ENCODE data around the gene KIF26B. TPM values are rescaled to one million over a fixed set of nuclear protein-coding genes. Genes with fewer than 3 reads are reported as not detected.

The KIF26B gene
- total RNA-seq, 2 donors from 2014 or later: 0.83 to 1.3 TPM

DNA sequence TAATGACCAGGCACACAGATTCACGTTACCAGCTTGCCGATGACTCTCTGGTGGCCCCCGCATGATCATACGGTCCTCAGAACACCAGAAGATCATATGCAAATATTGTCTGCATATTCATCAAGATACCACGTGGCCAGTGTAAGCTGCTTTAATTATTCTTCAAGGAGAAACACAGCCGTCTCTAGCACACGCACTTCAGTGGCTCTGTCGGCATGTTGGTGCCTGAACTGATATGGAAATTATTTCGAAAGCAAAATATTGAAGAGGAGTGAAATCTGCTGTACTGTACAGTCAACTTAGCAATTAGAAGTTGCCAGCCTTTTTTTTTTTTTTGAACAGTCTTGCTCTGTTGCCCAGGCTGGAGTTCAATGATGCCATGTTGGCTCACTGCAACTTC lies 5.9 kb upstream of the KIF26B start:
- TF ChIP-seq, protein P1, sequence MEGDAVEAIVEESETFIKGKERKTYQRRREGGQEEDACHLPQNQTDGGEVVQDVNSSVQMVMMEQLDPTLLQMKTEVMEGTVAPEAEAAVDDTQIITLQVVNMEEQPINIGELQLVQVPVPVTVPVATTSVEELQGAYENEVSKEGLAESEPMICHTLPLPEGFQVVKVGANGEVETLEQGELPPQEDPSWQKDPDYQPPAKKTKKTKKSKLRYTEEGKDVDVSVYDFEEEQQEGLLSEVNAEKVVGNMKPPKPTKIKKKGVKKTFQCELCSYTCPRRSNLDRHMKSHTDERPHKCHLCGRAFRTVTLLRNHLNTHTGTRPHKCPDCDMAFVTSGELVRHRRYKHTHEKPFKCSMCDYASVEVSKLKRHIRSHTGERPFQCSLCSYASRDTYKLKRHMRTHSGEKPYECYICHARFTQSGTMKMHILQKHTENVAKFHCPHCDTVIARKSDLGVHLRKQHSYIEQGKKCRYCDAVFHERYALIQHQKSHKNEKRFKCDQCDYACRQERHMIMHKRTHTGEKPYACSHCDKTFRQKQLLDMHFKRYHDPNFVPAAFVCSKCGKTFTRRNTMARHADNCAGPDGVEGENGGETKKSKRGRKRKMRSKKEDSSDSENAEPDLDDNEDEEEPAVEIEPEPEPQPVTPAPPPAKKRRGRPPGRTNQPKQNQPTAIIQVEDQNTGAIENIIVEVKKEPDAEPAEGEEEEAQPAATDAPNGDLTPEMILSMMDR (IDR thresholded peaks at IDR 0.05): no peak
- Histone ChIP-seq H3K27me3 (peaks cover 0 to 5% of the 10 kb centered on the region in 2 donors), H3K4me3 (no peak overlapping the region)

DNA sequence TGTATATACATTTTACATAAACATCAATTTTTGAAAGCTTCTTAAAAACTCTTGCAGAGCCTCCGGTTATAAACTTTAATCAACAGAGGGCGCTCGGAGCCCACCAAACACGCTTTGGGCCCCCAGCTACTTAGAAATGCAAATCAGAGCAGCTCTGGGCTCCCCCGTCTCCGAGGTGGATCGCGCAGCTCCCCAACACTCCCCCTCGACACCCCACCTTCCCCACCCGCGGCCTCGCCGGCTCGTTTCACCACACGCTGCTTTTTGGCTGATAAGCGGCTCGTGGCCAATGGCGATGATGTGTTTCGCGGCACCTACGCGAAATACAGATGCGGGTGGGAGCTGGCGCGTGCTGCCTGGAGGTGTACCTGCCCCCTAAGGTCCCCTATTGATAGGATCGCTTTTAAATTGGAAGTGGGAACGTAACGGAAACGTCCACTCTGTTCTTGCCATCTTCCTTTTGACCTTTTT lies 1.7 kb upstream of the KIF26B start:
- no peaks in the 10 kb centered on the region for H3K9me3 ChIP-seq
- TF ChIP-seq, protein P1 (IDR thresholded peaks at IDR 0.05): peak; percentile 60 to 79
- H3K4me1 ChIP-seq: peaks cover 0 to 43% of the 10 kb centered on the region in 2 donors
- H3K4me3 ChIP-seq: peak overlapping the region; percentile 38 to 57
- peak; percentile 69 for DNase-seq (ENCODE audit: low spot score)
- H3K27me3 ChIP-seq: peaks cover 0 to 5% of the 10 kb centered on the region in 2 donors
- no peak overlapping the region for H3K27ac ChIP-seq
- no peaks in the 10 kb centered on the region for H3K36me3 ChIP-seq

More for the DNA sequence above, 5.9 kb upstream of the KIF26B start:
- Histone ChIP-seq H3K27ac (no peak overlapping the region), H3K9me3 (no peaks in the 10 kb centered on the region), H3K36me3 (no peaks in the 10 kb centered on the region), H3K4me1 (peaks cover 0 to 9% of the 10 kb centered on the region in 2 donors)
- no peak for DNase-seq (ENCODE audit: low spot score)

DNA sequence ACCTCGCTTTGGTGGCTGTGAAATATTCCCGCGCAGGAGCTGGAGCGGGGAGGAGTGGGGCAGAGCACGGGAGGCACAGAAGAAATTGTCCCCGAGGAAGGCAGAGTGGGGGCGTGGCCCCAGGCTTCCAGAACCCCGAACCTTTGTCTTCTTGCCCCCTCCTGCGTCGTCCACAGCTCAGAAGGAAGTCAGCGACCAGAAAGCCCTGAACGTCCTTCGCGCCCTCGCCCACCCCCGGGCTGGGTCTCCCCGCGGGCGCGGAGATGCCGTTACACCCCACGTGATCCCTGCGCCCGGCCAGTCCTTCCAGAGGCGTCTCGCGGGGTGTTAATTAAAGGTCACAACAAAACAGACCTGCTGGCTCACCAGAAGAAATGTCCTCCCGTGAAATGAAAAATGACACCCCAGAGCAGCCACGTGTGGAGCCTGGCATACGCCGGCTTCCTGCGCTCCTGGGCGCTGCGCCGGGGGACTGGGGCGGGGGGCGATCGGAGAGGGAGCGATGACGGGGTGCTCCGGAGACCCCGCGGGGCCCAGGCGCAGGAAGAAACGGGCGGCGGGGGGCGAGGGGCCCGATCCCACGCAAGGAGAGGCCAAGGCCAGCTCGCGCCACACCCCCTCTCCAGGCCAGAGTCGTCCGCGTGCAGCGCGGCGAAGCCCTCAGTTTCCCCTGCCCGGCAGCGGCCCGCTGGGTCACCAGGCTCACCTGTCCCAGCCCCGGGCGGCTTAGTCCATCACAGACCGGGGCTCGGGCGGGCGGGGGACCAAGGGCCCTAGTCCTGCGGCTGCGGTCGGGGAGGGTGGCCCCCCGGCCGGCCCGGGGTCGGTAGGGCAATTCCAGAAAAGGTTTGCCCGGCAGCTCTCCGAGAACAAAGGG lies 995 bp upstream of the KIF26B start:
- no peaks in the 10 kb centered on the region for H3K9me3 ChIP-seq
- H3K27me3 ChIP-seq: peaks cover 0 to 5% of the 10 kb centered on the region in 2 donors
- H3K27ac ChIP-seq: no peak overlapping the region
- no peaks in the 10 kb centered on the region for H3K36me3 ChIP-seq
- H3K4me3 ChIP-seq: peak overlapping the region; percentile 38 to 57
- TF ChIP-seq, protein P1 (IDR thresholded peaks at IDR 0.05): no peak
- DNase-seq (ENCODE audit: low spot score): peak; percentile 54
- peaks cover 0 to 43% of the 10 kb centered on the region in 2 donors for H3K4me1 ChIP-seq

DNA sequence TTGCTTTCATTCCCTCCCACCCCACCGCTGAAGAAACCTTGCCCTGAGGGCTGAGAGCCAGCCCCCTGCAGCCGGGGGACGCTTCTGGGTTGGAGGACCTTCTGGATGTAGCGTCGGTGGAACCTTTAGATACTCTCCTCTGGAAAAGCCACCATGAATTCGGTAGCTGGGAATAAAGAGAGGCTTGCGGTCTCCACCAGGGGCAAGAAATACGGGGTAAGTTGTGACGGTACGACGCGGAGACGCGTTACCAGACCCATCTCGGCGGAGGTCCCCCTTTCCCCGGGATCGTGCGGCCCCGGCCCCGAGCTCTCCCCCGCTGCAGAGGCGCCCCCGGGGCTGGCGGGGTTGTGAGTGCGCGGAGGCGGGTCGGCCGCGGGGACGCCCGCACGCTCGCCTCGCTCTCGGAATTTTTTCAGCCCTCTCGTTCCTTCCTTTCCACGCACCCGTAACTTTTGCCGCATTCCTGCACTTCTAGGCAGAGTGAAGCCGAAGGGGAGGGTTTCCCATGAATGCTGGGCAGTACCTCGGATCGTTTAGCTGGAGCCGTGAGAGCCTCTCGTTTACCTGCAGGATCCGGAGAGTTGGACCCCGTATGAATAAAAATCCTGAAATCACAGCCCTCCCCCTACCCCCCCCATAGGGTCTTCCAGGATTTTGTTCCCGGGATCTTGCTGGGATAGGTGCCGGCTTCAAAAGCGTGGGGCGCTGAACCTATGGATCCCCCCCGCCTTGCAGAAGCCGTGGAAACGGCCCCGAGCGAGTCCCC lies 671 bp downstream of the KIF26B start:
- DNase-seq (ENCODE audit: low spot score): peak; percentile 34
- Histone ChIP-seq H3K4me3 (peak overlapping the region; percentile 32 to 57), H3K4me1 (peaks cover 0 to 43% of the 10 kb centered on the region in 2 donors), H3K36me3 (no peaks in the 10 kb centered on the region), H3K27me3 (peaks cover 0 to 5% of the 10 kb centered on the region in 2 donors), H3K27ac (no peak overlapping the region), H3K9me3 (no peaks in the 10 kb centered on the region)
- TF ChIP-seq, protein P1 (IDR thresholded peaks at IDR 0.05): no peak

DNA sequence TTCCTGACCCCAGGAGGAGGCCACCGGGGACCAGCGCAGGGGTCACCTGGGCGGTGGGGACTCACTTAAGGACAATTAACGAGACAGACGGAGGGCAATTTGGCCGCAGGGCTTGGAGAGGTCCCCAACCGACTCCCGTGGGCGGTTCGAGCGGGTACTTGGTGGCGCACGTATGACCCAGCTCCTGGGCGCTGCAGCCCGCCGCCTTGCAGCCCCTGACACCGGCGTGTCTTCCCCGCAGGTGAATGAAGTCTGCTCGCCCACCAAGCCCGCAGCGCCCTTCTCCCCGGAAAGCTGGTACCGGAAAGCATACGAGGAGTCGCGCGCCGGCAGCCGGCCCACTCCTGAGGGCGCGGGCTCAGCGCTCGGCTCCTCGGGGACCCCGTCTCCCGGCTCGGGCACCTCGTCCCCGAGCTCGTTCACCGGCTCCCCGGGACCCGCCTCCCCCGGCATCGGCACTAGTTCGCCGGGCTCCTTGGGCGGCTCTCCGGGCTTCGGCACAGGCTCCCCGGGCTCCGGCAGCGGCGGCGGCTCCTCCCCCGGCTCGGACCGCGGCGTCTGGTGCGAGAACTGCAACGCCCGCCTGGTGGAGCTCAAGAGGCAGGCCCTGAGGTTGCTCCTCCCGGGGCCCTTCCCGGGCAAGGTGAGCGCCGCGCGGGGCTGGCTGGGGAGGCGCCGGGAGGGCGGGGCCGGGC lies 1.4 kb downstream of the KIF26B start:
- Histone ChIP-seq H3K27me3 (peaks cover 0 to 5% of the 10 kb centered on the region in 2 donors), H3K4me1 (peaks cover 0 to 43% of the 10 kb centered on the region in 2 donors), H3K36me3 (no peaks in the 10 kb centered on the region), H3K4me3 (peak overlapping the region; percentile 32 to 57), H3K9me3 (no peaks in the 10 kb centered on the region), H3K27ac (no peak overlapping the region)
- peak; percentile 69 for DNase-seq (ENCODE audit: low spot score)
- TF ChIP-seq, protein P1 (IDR thresholded peaks at IDR 0.05): peak; percentile 40 to 87
